Body of pancreas (tissue), 4 donors: ENCODE data around the gene OSBPL5. TPM values are rescaled to one million over a fixed set of nuclear protein-coding genes. Genes with fewer than 3 reads are reported as not detected.

Experiments used
- ATAC-seq: fragments of 150-250 bp; one replicate; pipeline ENCODE4 v1.9.1; 2016
- DNase-seq, 4 donors: peaks; one replicate each; pipeline ENCODE4 v3.0.0-alpha.2; 2019
- H3K27ac ChIP-seq, 4 donors: fragments of 200-600 bp; sonication (generic); 1 replicate in 3 of 4; 2 replicates in 1 of 4; pipeline versions ENCODE4 v1.5.1 to v1.6.1; 2016 to 2019; ENCODE audit warnings: mild to moderate bottlenecking in 1 of 4, mixed read lengths in 1 of 4, moderate library complexity in 1 of 4
- H3K27me3 ChIP-seq, 2 donors: fragments of 200-600 bp; sonication (generic); one replicate each; pipeline ENCODE4 v1.6.0; 2016; ENCODE audit warnings: mild to moderate bottlenecking in 1 of 2
- H3K36me3 ChIP-seq, 2 donors: fragments of 200-600 bp; sonication (generic); replicated peaks in 1 of 2; 2 replicates each; pipeline ENCODE4 v1.5.1; 2016; ENCODE audit warnings: low read depth in 2 of 2; ENCODE audit not compliant: insufficient read depth in 1 of 2
- H3K4me1 ChIP-seq: fragments of 200-600 bp; sonication (generic); one replicate; pipeline ENCODE4 v1.6.0; 2016
- H3K4me3 ChIP-seq, 2 donors: fragments of 200-600 bp; sonication (generic); 1 replicate in 1 of 2; 2 replicates in 1 of 2; pipeline ENCODE4 v1.5.1; 2016 to 2019
- H3K9me3 ChIP-seq, 3 donors: fragments of 200-600 bp; sonication (generic); 1 replicate in 2 of 3; 2 replicates in 1 of 3; pipeline ENCODE4 v1.5.1; 2016
- CTCF ChIP-seq, 7 experiments: fragments of 450-650 bp in 4 of 7; fragments of 200-600 bp in 3 of 7; sonication (generic) in 3 of 7; IDR thresholded peaks; one replicate each; pipeline ENCODE4 v1.5.1; 2016 to 2019; ENCODE audit warnings: antibody characterized with exemption in 7 of 7
- POLR2A ChIP-seq, 3 donors: fragments of 450-650 bp; IDR thresholded peaks; one replicate each; pipeline ENCODE4 v1.6.1; 2016; ENCODE audit warnings: antibody characterized with exemption in 3 of 3, mild to moderate bottlenecking in 2 of 3
- WGBS, 2 donors: methylation state at CpG; one replicate each; pipeline ENCODE4 v1.1.5; 2017; 5-methylcytosine and 5-hydroxymethylcytosine counted together
- intact Hi-C: fragments of 100-400 bp; cut with DNase I; formaldehyde crosslinking; loops from one replicate; pipeline ENCODE4 v1.15.1; 2023
- total RNA-seq, 2 donors: library from RNA; depleted of rRNA; stranded (reverse); fragments of >200 nt; gene quantifications; one replicate each; pipeline ENCODE4 v1.1.0, GENCODE V29; 2016

OSBPL5 gene
- total RNA-seq, 2 donors from 2014 or later: 22.3 to 62.0 TPM

GRCh38 chr11:3155691-3156258, 9.3 kb downstream of the OSBPL5 start:
- no peaks in the 10 kb centered on the region for H3K9me3 ChIP-seq
- no peaks in the 10 kb centered on the region for H3K27me3 ChIP-seq
- H3K36me3 ChIP-seq: no peaks in the 10 kb centered on the region
- DNase-seq: no peak
- H3K27ac ChIP-seq: no peak overlapping the region
- ATAC-seq: no peak
- WGBS, 2 donors: 79 to 88% methylated on average over 12 to 16 of the region's 16 CpGs
- no peak overlapping the region for H3K4me3 ChIP-seq
- intact Hi-C loops: no loop called here
- peaks cover 29% of the 10 kb centered on the region for H3K4me1 ChIP-seq
- TF ChIP-seq POLR2A (IDR thresholded peaks at IDR 0.05) (no peak), CTCF (IDR thresholded peaks at IDR 0.05) (no peak)

- H3K4me3 ChIP-seq: no peak overlapping the region
- ATAC-seq: no peak
- 51 to 56% methylated on average over 3 of the region's 3 CpGs for WGBS, 2 donors
- H3K36me3 ChIP-seq: no peaks in the 10 kb centered on the region
- H3K27me3 ChIP-seq: no peaks in the 10 kb centered on the region
- H3K4me1 ChIP-seq: peaks cover 25% of the 10 kb centered on the region
- TF ChIP-seq CTCF (IDR thresholded peaks at IDR 0.05): no peak
- no peak for TF ChIP-seq POLR2A (IDR thresholded peaks at IDR 0.05)
- DNase-seq: no peak
- H3K27ac ChIP-seq: no peak overlapping the region
- no peaks in the 10 kb centered on the region for H3K9me3 ChIP-seq
- intact Hi-C loops: no loop called here
These were observed 9.9 kb downstream of the OSBPL5 start for GRCh38 chr11:3155216-3155615.

- intact Hi-C loops: no loop called here
- no peak for TF ChIP-seq POLR2A (IDR thresholded peaks at IDR 0.05)
- no peak for TF ChIP-seq CTCF (IDR thresholded peaks at IDR 0.05)
- peaks cover 14% of the 10 kb centered on the region for H3K4me1 ChIP-seq
- H3K36me3 ChIP-seq: no peaks in the 10 kb centered on the region
- H3K27me3 ChIP-seq: no peaks in the 10 kb centered on the region
- 75 to 84% methylated on average over 10 to 24 of the region's 24 CpGs for WGBS, 2 donors
- no peaks in the 10 kb centered on the region for H3K9me3 ChIP-seq
- DNase-seq (no peak), ATAC-seq (no peak)
- no peak overlapping the region for H3K4me3 ChIP-seq
- H3K27ac ChIP-seq: peak overlapping the region in 1 of 4 donors; percentile 61
These were observed 11.0 kb downstream of the OSBPL5 start for GRCh38 chr11:3154001-3154599.

- no peaks in the 10 kb centered on the region for H3K27me3 ChIP-seq
- H3K27ac ChIP-seq: peak overlapping the region in 1 of 4 donors; percentile 61
- peak; percentile 71 for ATAC-seq
- no peak for TF ChIP-seq POLR2A (IDR thresholded peaks at IDR 0.05)
- TF ChIP-seq CTCF (IDR thresholded peaks at IDR 0.05): no peak
- peaks cover 12% of the 10 kb centered on the region for H3K4me1 ChIP-seq
- WGBS, 2 donors: 63 to 81% methylated on average over 12 to 14 of the region's 14 CpGs
- H3K4me3 ChIP-seq: no peak overlapping the region
- peak in 3 of 4 donors; percentile 43 to 56 (median 47) for DNase-seq
- H3K9me3 ChIP-seq: no peaks in the 10 kb centered on the region
- no peaks in the 10 kb centered on the region for H3K36me3 ChIP-seq
- intact Hi-C loops: no loop called here
These were observed 11.7 kb downstream of the OSBPL5 start for GRCh38 chr11:3153291-3153861.
